ENCODE results near the gene RAMAC.
"Not testable (repeated sequence)": the region's sequence is repeated elsewhere in the genome, so short reads cannot be mapped to it uniquely, and the experiment has no call there.

RAMAC gene

GRCh38 chr15:83016906-83017305 is 30.9 kb downstream of the RAMAC start:
- Histone ChIP-seq H3K27ac (no peak overlapping the region), H3K4me3 (ENCODE audit: low read depth, low read length) (no peak overlapping the region), H3K36me3 (replicated peaks) (peaks cover 21% of the 10 kb centered on the region), H3K27me3 (replicated peaks) (no peaks in the 10 kb centered on the region)
- in situ Hi-C loops (cut with HindIII; ENCODE audit: low pct_ligation_motif_present, low sequenced_read_pairs), result no loop called here
- TF ChIP-seq CTCF (IDR thresholded peaks at IDR 0.05; ENCODE audit: low read depth, low read length, missing control alignments), result no peak
- DNase-seq, result no peak

- peaks cover 21% of the 10 kb centered on the region for H3K36me3 ChIP-seq (replicated peaks)
- no peak for DNase-seq
- no peak for TF ChIP-seq CTCF (IDR thresholded peaks at IDR 0.05; ENCODE audit: low read depth, low read length, missing control alignments)
Measured at GRCh38 chr15:83018436-83018835, 32.4 kb downstream of the RAMAC start.

GRCh38 chr15:83030021-83030420 is 44.0 kb downstream of the RAMAC start:
- in situ Hi-C loops (cut with HindIII; ENCODE audit: low pct_ligation_motif_present, low sequenced_read_pairs), result no loop called here
- no peaks in the 10 kb centered on the region for H3K27me3 ChIP-seq (replicated peaks)
- no peak for TF ChIP-seq CTCF (IDR thresholded peaks at IDR 0.05; ENCODE audit: low read depth, low read length, missing control alignments)
- H3K4me3 ChIP-seq (ENCODE audit: low read depth, low read length), result no peak overlapping the region
- peaks cover 13% of the 10 kb centered on the region for H3K36me3 ChIP-seq (replicated peaks)
- no peak overlapping the region for H3K27ac ChIP-seq
- DNase-seq, result peak; percentile 69

More at GRCh38 chr15:83018436-83018835, 32.4 kb downstream of the RAMAC start:
- Histone ChIP-seq H3K27me3 (replicated peaks) (no peaks in the 10 kb centered on the region), H3K27ac (no peak overlapping the region), H3K4me3 (ENCODE audit: low read depth, low read length) (no peak overlapping the region)
- in situ Hi-C loops (cut with HindIII; ENCODE audit: low pct_ligation_motif_present, low sequenced_read_pairs), result no loop called here

- in situ Hi-C loops (cut with HindIII; ENCODE audit: low pct_ligation_motif_present, low sequenced_read_pairs); H3K27me3 ChIP-seq (replicated peaks); DNase-seq; H3K4me3 ChIP-seq (ENCODE audit: low read depth, low read length); H3K27ac ChIP-seq: not testable (repeated sequence)
- H3K36me3 ChIP-seq (replicated peaks), result peaks cover 13% of the 10 kb centered on the region
Measured at GRCh38 chr15:83031234-83031633, 45.2 kb downstream of the RAMAC start.

- no peak overlapping the region for H3K27ac ChIP-seq
- H3K36me3 ChIP-seq (replicated peaks), result peaks cover 14% of the 10 kb centered on the region
- no peak overlapping the region for H3K4me3 ChIP-seq (ENCODE audit: low read depth, low read length)
- no peak for DNase-seq
- no peak for TF ChIP-seq CTCF (IDR thresholded peaks at IDR 0.05; ENCODE audit: low read depth, low read length, missing control alignments)
- in situ Hi-C loops (cut with HindIII; ENCODE audit: low pct_ligation_motif_present, low sequenced_read_pairs), result no loop called here
- no peaks in the 10 kb centered on the region for H3K27me3 ChIP-seq (replicated peaks)
Measured at GRCh38 chr15:83036253-83036652, 50.2 kb downstream of the RAMAC start.

GRCh38 chr15:83039206-83039605 is 53.2 kb downstream of the RAMAC start:
- TF ChIP-seq CTCF (IDR thresholded peaks at IDR 0.05; ENCODE audit: low read depth, low read length, missing control alignments), result no peak
- in situ Hi-C loops (cut with HindIII; ENCODE audit: low pct_ligation_motif_present, low sequenced_read_pairs), result no loop called here
- DNase-seq, result no peak
- Histone ChIP-seq H3K27ac (no peak overlapping the region), H3K36me3 (replicated peaks) (peaks cover 25% of the 10 kb centered on the region), H3K4me3 (ENCODE audit: low read depth, low read length) (no peak overlapping the region), H3K27me3 (replicated peaks) (no peaks in the 10 kb centered on the region)
